Trophoblast cell (in vitro differentiated cells and primary cell): ENCODE results near the gene S100A12.

ENCODE experiments used
- DNase-seq, 2 donors: peaks; one replicate each; pipeline ENCODE4 v3.0.0-alpha.2; 2016
- H2AFZ ChIP-seq: 2 replicates; pipeline ENCODE4 v1.6.1; 2013; ENCODE audit warnings: low read length, moderate library complexity, mild to moderate bottlenecking; ENCODE audit not compliant: insufficient read depth, poor library complexity
- H2AK5ac ChIP-seq: 2 replicates; pipeline ENCODE4 v1.6.1; 2013; ENCODE audit warnings: mild to moderate bottlenecking, low read length
- H2BK120ac ChIP-seq: 2 replicates; pipeline ENCODE4 v1.6.1; 2013; ENCODE audit warnings: low read length, mild to moderate bottlenecking, moderate library complexity; ENCODE audit not compliant: insufficient read depth, poor library complexity
- H2BK12ac ChIP-seq: 2 replicates; pipeline ENCODE4 v1.6.1; 2013; ENCODE audit warnings: mild to moderate bottlenecking, low read length, moderate library complexity
- H2BK5ac ChIP-seq: 2 replicates; pipeline ENCODE4 v1.6.1; 2013; ENCODE audit warnings: low read length, low read depth, moderate library complexity, mild to moderate bottlenecking; ENCODE audit not compliant: poor library complexity
- H3K14ac ChIP-seq: 2 replicates; pipeline ENCODE4 v1.6.1; 2013; ENCODE audit warnings: mild to moderate bottlenecking, low read length
- H3K18ac ChIP-seq: 2 replicates; pipeline ENCODE4 v1.6.1; 2013; ENCODE audit warnings: mild to moderate bottlenecking, low read length
- H3K23ac ChIP-seq: 2 replicates; pipeline ENCODE4 v1.6.1; 2013; ENCODE audit warnings: low read length
- H3K27ac ChIP-seq: 2 replicates; pipeline ENCODE4 v1.5.1; 2013; ENCODE audit warnings: low read depth, mild to moderate bottlenecking, inconsistent platforms, low read length, moderate library complexity
- H3K27me3 ChIP-seq: 2 replicates; pipeline ENCODE4 v1.6.1; 2013; ENCODE audit warnings: inconsistent platforms, mild to moderate bottlenecking, low read length, moderate library complexity; ENCODE audit not compliant: insufficient read depth
- H3K36me3 ChIP-seq, 2 experiments: 1 replicate in 1 of 2; 2 replicates in 1 of 2; pipeline ENCODE4 v1.6.1; 2013; ENCODE audit warnings: low read length in 2 of 2, mild to moderate bottlenecking in 2 of 2, moderate library complexity in 1 of 2; ENCODE audit not compliant: insufficient read depth in 2 of 2, control insufficient read depth in 1 of 2
- H3K4ac ChIP-seq: 2 replicates; pipeline ENCODE4 v1.6.1; 2013; ENCODE audit warnings: low read depth, mild to moderate bottlenecking, low read length, moderate library complexity
- H3K4me1 ChIP-seq, 2 experiments: 1 replicate in 1 of 2; 2 replicates in 1 of 2; pipeline ENCODE4 v1.6.1; 2013; ENCODE audit warnings: low read length in 2 of 2, mild to moderate bottlenecking in 2 of 2, moderate library complexity in 1 of 2; ENCODE audit not compliant: insufficient read depth in 2 of 2, control insufficient read depth in 1 of 2
- H3K4me2 ChIP-seq: 2 replicates; pipeline ENCODE4 v1.6.1; 2013; ENCODE audit warnings: inconsistent platforms, mild to moderate bottlenecking, low read length, moderate library complexity
- H3K4me3 ChIP-seq: 2 replicates; pipeline ENCODE4 v1.5.1; 2013; ENCODE audit warnings: mild to moderate bottlenecking, low read depth, low read length, inconsistent platforms
- H3K79me1 ChIP-seq: one replicate; pipeline ENCODE4 v1.6.1; 2013; ENCODE audit warnings: low read length
- H3K79me2 ChIP-seq: 2 replicates; pipeline ENCODE4 v1.6.1; 2013; ENCODE audit warnings: low read length, mild to moderate bottlenecking; ENCODE audit not compliant: control insufficient read depth, insufficient read depth, poor library complexity
- H3K9ac ChIP-seq: 2 replicates; pipeline ENCODE4 v1.6.1; 2013; ENCODE audit warnings: mild to moderate bottlenecking, low read length
- H3K9me3 ChIP-seq: 2 replicates; pipeline ENCODE4 v1.6.1; 2013; ENCODE audit warnings: low read depth, mild to moderate bottlenecking, control low read depth, inconsistent platforms, low read length; ENCODE audit not compliant: insufficient read depth
- H4K12ac ChIP-seq: 2 replicates; pipeline ENCODE4 v1.6.1; 2013; ENCODE audit warnings: low read depth, mild to moderate bottlenecking, low read length, moderate library complexity
- H4K8ac ChIP-seq: 2 replicates; pipeline ENCODE4 v1.6.1; 2013; ENCODE audit warnings: low read depth, mild to moderate bottlenecking, low read length, moderate library complexity
- H4K91ac ChIP-seq: one replicate; pipeline ENCODE4 v1.6.1; 2013; ENCODE audit warnings: low read depth, mild to moderate bottlenecking, low read length, moderate library complexity
- WGBS: extraction: QIAGEN DNeasy Blood & Tissue Kit; methylation state at CpG from one replicate; pipeline ENCODE4 v1.1.7; 2013; ENCODE audit warnings: missing lambda C conversion rate; ENCODE audit not compliant: insufficient read length, insufficient coverage; ENCODE audit errors: extremely low coverage; 5-methylcytosine and 5-hydroxymethylcytosine counted together

Gene S100A12

GRCh38 chr1:153399401-153400055, 24.1 kb upstream of the S100A12 start:
- Histone ChIP-seq H3K9ac (no peak overlapping the region), H2AK5ac (no peak overlapping the region), H2BK120ac (no peak overlapping the region), H3K4ac (no peak overlapping the region), H3K14ac (no peak overlapping the region), H3K23ac (no peak overlapping the region), H4K12ac (no peak overlapping the region), H4K8ac (no peak overlapping the region), H3K36me3 (no peaks in the 10 kb centered on the region), H2AFZ (no peak overlapping the region), H3K79me2 (no peaks in the 10 kb centered on the region), H3K79me1 (no peaks in the 10 kb centered on the region), H3K27me3 (no peaks in the 10 kb centered on the region), H3K27ac (no peak overlapping the region), H3K4me2 (no peak overlapping the region), H2BK12ac (no peak overlapping the region), H3K9me3 (peaks cover under 1% of the 10 kb centered on the region), H4K91ac (no peak overlapping the region), H2BK5ac (no peak overlapping the region), H3K4me1 (no peaks in the 10 kb centered on the region), H3K4me3 (no peak overlapping the region), H3K18ac (no peak overlapping the region)
- no CpG with 5 or more reads among the region's 7 CpGs for WGBS
- no peak for DNase-seq

DNA sequence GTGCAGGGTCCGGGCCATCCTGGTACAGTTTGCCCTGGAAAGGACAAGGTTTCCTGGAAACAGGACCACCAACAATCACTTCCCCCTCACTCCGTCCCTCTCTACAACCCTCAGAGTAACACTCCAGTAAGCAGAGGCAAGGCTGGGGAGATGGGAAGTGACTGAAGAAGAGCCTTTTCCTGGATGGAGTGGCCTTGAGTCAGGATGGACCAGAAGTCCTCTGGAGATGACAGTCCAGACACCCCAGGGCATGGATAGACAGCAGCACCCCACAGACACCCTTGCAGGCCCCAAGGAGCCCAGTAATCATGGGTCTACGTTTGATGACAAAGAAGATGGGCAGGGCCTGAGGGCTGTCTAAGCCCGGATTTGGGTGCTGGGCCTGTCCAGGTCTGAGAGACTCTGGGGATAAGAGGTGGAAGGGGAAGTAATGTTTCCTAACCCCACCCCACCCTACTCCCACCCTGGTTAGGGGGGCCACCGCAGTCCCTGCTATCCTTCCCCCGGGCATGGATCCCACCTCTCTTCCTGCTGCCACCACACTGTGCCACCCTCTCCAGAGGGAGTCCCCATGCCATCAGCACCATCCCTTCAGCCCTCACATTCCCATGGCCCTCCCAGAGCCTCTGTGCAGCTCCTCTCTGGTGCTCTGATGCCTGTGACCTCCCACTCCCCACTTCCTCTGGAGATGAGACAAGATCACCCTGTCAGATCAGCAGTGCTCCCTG, 22.7 kb upstream of the S100A12 start:
- H3K23ac ChIP-seq, result no peak overlapping the region
- H3K4me2 ChIP-seq, result no peak overlapping the region
- no peak overlapping the region for H2BK12ac ChIP-seq
- H3K79me2 ChIP-seq, result no peaks in the 10 kb centered on the region
- no peaks in the 10 kb centered on the region for H3K79me1 ChIP-seq
- H4K12ac ChIP-seq, result no peak overlapping the region
- peaks cover 3% of the 10 kb centered on the region for H3K9me3 ChIP-seq
- no peak overlapping the region for H2BK120ac ChIP-seq
- H4K8ac ChIP-seq, result no peak overlapping the region
- H3K18ac ChIP-seq, result no peak overlapping the region
- H3K4me3 ChIP-seq, result no peak overlapping the region
- H3K27ac ChIP-seq, result no peak overlapping the region
- H2BK5ac ChIP-seq, result no peak overlapping the region
- no peak overlapping the region for H4K91ac ChIP-seq
- no peak overlapping the region for H3K14ac ChIP-seq
- no peak overlapping the region for H2AFZ ChIP-seq
- no peaks in the 10 kb centered on the region for H3K4me1 ChIP-seq
- H3K27me3 ChIP-seq, result no peaks in the 10 kb centered on the region
- no peak for DNase-seq
- no peak overlapping the region for H3K9ac ChIP-seq
- no peak overlapping the region for H2AK5ac ChIP-seq
- no peaks in the 10 kb centered on the region for H3K36me3 ChIP-seq
- no peak overlapping the region for H3K4ac ChIP-seq
- WGBS, result no CpG with 5 or more reads among the region's 6 CpGs

DNA sequence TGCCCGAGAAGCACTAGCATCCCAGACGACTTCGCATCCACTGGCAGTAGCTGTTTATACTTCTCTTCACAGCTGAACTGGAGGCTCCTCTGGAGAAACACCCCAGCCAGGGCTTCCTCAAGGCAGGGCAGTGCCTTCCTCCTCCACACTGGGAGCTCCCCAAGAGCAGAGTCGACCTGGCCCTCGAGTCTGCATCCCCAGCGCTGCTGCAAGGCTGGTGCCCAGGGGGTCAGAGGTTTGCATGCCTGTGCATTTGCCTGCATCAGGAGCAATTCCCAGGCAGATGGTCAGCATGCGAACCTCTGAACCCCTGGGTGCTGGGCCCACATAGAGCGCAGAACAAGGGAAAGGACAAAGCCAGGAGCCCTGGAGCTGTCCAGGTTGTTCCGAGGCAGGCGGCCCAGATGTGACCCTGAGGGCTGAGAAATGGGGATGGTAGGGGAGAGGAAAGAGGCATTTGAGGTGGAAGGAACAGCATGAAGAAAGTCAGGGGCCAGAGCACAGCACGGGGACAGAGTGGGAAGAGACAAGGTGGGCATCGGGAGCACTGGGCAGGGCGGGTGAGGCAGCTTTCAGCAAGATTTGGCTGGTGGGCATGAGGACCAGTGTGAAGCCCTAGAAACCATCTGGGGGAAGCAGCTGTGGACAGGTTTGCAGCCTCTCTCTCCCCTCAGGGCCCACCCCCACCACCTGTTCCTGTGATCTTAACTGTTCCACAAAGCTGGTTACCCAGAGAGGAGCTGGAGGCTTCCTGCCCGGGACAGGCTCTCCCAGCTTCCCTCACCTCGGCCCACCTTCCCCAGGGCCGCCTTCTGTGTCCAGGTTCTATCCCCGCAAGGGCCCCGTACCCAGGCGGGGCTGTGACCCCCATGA, 21.9 kb upstream of the S100A12 start:
- no peak overlapping the region for H4K12ac ChIP-seq
- no peak overlapping the region for H4K8ac ChIP-seq
- H3K18ac ChIP-seq, result no peak overlapping the region
- H3K36me3 ChIP-seq, result no peaks in the 10 kb centered on the region
- no peak overlapping the region for H4K91ac ChIP-seq
- H3K14ac ChIP-seq, result no peak overlapping the region
- no peak overlapping the region for H3K23ac ChIP-seq
- H3K79me1 ChIP-seq, result no peaks in the 10 kb centered on the region
- no peak overlapping the region for H3K4ac ChIP-seq
- H3K4me3 ChIP-seq, result no peak overlapping the region
- no peak for DNase-seq
- no peak overlapping the region for H3K27ac ChIP-seq
- H2BK5ac ChIP-seq, result no peak overlapping the region
- no peak overlapping the region for H3K4me2 ChIP-seq
- no peak overlapping the region for H2AFZ ChIP-seq
- H2AK5ac ChIP-seq, result no peak overlapping the region
- no peak overlapping the region for H2BK12ac ChIP-seq
- H3K9ac ChIP-seq, result no peak overlapping the region
- no peaks in the 10 kb centered on the region for H3K27me3 ChIP-seq
- H3K79me2 ChIP-seq, result no peaks in the 10 kb centered on the region
- H2BK120ac ChIP-seq, result no peak overlapping the region
- no peaks in the 10 kb centered on the region for H3K4me1 ChIP-seq
- WGBS, result no CpG with 5 or more reads among the region's 19 CpGs
- H3K9me3 ChIP-seq, result peaks cover 3% of the 10 kb centered on the region

DNA sequence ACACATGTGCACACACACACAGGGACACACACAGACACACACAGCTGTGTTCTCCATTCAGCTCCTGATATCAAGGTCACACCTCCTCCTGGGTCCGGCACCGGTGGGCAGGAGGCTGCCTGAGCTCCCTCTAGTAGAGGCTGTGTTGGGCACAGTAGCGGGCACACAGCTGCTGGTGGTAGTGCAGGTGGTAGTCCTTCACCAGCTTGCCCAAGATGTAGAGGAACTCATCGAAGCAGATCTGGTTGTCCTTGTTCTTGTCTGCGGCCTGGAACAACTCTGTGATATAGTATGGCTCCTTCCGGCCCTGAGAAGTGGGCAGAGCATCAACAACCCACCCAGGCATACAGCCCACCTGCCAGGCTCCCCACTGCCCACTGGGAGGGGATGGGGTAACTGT, 21.0 kb upstream of the S100A12 start:
- Histone ChIP-seq H4K8ac (no peak overlapping the region), H3K4me2 (no peak overlapping the region), H3K79me2 (no peaks in the 10 kb centered on the region), H2AK5ac (no peak overlapping the region), H3K9me3 (peaks cover 3% of the 10 kb centered on the region), H3K23ac (no peak overlapping the region), H4K12ac (no peak overlapping the region), H3K4ac (no peak overlapping the region), H2BK5ac (no peak overlapping the region), H2BK12ac (no peak overlapping the region), H3K27ac (no peak overlapping the region), H3K79me1 (no peaks in the 10 kb centered on the region), H3K14ac (no peak overlapping the region), H4K91ac (no peak overlapping the region), H3K4me1 (no peaks in the 10 kb centered on the region), H3K27me3 (no peaks in the 10 kb centered on the region), H3K36me3 (no peaks in the 10 kb centered on the region), H3K4me3 (no peak overlapping the region), H3K18ac (no peak overlapping the region), H3K9ac (no peak overlapping the region), H2AFZ (no peak overlapping the region), H2BK120ac (no peak overlapping the region)
- no peak for DNase-seq
- WGBS, result no CpG with 5 or more reads among the region's 6 CpGs
